Stimulated activated naive CD8-positive, alpha-beta T cell treated with anti-CD3 and anti-CD28 coated beads, Interleukin-15, Interleukin-2, amounts not matched to agents 100 U/mL and 50 U/mL, for 24 hours (primary cell): ENCODE results near the gene PGM2L1.
A peak's percentile ranks its signal among the peaks of the same experiment; 100 is the strongest.
"Not testable (repeated sequence)": the region's sequence is repeated elsewhere in the genome, so short reads cannot be mapped to it uniquely, and the experiment has no call there.

Source experiments
- ATAC-seq: fragments of 150-1000 bp; cut with Tn5 transposase; one replicate; pipeline ENCODE4 v1.10.0; 2021
- DNase-seq: peaks from one replicate; pipeline ENCODE4 v3.0.0; 2021

Gene PGM2L1

DNA sequence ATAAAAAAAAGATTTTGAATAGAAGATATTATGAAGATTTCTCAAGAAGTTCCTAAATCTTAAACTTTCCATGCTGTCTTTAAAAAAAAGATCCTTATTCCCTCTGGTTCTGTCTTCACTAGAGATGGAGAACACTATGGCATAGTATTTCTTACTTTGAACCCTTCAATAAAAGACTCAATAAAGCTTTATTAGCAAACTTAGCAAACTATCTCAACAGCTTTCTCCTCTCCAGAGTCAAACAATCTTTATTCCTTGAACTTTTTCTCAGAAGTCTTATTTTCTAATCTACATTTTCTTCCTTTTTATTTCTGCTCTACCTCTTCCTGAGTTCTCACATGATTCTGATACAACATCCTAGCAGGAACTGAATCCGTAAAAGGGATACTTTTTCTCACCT lies 65.0 kb downstream of the PGM2L1 start:
- DNase-seq, result no peak
- ATAC-seq, result no peak

DNA sequence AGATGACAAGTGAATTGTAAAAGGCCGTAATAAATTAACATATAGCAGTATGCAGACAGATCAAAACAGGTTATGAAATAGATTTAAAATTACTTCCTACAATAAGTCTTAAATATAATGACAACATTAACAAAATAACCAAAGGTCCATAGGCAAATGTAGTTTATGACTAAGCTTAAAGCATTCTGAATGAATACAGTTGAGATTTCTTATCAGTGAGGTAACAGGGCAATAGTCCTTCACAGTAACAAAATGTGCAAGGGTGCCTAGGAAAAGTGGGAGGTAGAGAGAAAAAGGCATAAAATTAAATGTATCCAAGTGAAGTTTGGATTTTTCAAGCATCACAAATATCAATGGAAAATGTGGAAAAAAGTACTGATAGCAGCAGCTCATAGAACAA lies 65.9 kb downstream of the PGM2L1 start:
- ATAC-seq, result no peak
- DNase-seq, result no peak

DNA sequence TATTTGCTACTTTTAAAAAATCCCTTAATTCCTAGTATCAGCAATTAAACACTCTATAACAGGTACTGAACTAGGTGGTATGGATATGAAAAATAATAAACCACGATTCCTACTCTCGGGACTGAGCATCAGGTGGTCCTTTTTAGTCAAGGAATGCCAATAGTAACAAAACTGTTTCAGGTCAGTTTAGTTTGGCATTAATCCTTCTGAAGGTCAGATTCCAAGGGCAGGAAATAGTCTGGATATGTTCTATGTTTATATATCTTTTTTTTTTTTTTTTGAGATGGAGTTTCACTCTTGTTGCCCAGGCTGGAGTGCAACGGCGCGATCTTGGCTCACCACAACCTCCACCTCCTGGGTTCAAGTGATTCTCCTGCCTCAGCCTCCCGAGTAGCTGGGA lies 67.2 kb downstream of the PGM2L1 start:
- DNase-seq, ATAC-seq: not testable (repeated sequence)

DNA sequence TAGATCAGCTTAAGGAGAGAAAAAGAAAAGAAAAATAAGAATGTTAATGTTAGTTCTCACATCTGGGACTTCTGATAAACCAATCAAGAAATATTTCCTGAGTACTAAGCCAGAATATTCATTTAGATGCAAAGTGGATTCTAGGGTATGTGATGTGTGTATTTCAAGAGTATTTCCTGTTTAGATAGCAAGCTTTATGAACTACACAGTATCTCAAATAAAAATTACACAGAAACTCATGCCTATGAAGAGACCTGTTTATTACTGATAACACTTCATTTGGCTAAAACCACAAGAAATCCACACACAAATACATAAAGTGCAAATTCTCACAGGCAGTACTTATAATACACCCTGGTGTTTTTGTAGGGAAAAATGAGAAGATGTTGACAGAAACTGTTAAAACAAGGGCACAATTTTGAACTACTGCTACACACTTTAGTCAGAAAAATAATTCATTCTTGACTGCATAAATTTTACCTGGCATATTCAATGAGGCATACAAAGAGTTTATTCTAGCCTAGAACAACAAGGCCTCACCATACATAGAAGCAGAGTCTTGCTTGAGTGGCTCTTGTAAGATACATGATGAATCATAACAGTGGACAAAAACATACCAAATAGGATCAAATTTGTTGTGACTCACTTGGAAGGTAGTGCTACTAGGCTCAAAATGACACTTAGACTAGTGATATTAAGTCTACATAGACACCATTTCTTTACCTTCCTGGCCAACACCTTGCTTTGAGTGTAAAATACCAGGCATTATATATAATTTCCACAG lies 68.0 kb downstream of the PGM2L1 start:
- ATAC-seq (no peak), DNase-seq (no peak)

DNA sequence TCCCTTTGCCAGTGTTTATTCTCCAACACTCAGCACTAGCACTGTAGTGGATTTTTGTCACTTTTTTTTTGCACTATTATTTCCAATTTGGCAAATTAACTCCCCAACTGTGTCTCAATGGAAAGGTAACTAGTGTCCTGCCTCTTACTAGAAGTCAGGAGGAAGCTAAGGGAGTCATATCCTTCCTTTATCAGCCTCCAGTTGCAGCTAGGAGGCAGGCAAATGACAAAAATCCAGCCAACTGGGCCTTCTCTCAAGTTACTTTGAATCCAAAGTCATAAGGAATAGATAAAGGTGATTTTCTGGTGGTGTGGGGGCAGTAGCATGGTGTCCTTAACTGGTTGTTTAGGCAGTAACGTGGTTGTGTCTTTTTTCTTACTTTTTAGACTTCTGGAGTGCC lies 71.2 kb downstream of the PGM2L1 start:
- no peak for ATAC-seq

DNA sequence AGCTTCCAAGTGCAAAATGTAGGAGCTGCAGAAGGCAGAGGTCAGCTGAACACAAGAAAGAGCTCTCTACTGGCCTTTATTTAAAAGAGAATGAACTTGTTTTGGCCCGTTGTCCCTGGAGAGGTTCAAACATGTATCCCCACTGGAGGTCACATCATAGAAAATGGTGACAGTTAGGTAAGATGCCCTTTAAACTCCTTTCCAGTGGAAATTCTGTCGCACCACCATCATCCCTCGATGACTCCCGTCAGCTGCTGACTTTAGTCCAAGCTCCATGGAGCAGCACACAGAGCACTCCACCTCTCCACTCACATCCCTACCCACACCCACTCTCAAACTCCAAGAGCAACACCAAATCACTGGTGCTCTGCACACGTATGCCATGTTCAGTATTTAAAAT lies 71.6 kb downstream of the PGM2L1 start:
- ATAC-seq, result no peak

More for the DNA sequence above, 71.2 kb downstream of the PGM2L1 start:
- no peak for DNase-seq

DNA sequence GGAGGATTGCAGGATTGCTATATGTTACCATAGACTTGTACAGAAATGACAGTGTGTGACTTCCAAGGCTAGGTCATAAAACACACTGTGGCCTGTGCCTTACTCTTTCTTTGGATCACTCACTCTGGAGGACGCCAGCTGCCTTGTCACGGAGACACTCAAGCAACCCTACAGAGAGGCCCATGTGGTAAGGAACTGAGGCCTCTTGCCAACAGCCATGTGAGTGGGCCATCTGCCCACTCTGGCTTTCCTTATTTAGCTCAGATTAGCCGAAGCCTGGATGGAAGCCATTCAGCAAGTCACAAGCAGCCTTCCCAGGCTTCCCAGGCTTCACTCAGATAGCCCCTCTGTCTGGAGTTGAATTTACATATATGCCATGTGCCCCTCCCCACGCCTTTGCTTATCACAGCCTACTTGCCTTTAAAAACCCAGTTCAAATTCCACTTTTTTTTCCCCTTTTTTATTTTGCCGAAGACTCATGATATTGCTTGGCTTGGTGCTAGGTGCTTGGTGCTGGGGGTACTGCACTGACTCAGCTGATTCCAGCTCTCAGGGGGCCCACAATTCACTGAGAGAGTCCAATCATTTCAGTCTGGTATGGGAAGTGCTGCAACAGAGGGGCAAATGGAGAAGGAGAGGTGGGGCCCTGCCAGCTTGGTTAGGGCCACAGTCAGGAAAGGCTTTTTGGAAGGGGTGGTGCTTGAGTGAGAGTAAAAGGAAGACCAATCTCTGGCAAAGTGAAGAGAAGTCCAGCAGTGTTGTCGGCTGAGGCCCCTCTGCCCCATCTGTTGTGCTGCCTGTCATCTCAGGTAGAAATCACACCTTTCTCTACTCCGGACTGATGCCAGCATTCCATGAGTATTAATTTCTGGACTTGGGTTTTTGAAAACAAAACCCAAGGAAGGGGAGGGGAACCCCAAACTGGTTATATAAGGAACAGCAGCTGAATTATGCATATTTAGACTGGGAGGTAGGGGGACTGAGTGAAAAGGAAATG lies 72.3 kb downstream of the PGM2L1 start:
- ATAC-seq (no peak), DNase-seq (no peak)

More for the DNA sequence above, 71.6 kb downstream of the PGM2L1 start:
- DNase-seq, result no peak

DNA sequence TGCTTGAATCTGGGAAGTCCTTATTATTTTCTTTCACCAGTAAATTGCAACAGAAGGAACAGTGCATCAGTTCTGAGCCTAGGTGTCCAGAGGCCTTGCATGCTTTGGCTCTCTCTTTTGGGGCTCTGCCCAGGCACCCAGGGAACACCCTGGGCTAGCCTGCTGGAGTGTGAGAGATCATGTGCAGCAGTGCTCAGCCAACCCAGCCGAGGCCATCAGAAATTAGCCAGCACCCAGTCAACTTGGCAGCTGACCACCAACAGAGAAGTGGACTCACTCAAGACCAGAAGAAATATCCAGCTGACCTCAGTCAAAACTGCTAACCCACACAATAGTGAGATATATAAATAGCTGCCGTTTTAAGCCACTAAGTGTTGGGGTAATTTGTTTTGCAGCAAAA lies 75.6 kb downstream of the PGM2L1 start:
- ATAC-seq, result no peak
- DNase-seq, result no peak

DNA sequence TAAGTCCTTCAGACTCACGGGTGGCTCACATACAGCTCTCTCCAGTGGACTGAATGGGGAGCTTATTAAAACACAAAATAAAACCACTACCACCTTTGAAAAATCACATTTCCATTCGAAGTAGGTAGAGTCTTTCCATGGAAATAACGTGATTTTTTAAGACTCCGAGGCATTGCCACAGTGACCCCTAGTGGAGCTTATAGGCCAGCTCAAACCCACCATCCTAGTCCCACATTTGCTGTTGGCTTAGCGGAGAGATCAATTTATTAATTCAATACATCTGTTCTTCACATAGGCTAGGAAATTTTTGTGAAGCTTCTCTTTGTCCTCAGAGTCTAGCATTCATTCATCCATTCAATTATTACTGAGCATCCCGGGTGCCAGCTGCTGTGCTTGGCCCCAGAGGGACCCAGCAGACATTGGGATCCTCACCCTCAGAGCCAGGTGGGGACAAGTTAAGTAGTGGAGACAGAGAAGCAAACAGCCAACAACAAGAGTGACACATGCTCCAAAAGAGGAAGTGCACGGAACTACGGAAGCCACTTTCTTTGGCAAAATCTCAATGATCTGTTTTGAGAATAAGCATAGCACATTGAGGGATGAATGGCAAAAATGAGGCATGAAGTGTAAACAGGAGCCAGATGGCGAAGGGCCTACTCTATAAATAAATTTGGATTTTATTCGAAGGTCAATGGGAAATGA lies 76.6 kb downstream of the PGM2L1 start:
- ATAC-seq (no peak), DNase-seq (peak; percentile 32)

DNA sequence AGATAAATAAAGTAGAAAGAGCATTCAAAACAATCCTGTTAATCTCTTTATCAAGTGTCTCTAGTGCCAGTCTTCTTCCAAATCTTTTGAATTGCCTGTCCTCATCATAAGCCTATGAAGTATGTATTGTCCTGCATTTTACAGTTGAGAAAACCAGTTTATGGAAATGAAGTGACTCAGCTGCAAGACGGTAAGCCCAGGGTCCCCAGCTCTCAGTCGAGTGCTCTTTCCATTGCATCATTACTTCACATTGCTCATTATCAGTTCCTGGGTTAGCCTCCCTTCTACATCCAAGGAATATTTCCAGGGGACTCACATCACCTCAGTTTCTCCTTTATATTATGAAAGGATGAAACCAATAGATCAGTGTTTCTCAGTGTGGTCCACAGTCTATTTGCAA lies 77.7 kb downstream of the PGM2L1 start:
- ATAC-seq, result no peak
- no peak for DNase-seq

DNA sequence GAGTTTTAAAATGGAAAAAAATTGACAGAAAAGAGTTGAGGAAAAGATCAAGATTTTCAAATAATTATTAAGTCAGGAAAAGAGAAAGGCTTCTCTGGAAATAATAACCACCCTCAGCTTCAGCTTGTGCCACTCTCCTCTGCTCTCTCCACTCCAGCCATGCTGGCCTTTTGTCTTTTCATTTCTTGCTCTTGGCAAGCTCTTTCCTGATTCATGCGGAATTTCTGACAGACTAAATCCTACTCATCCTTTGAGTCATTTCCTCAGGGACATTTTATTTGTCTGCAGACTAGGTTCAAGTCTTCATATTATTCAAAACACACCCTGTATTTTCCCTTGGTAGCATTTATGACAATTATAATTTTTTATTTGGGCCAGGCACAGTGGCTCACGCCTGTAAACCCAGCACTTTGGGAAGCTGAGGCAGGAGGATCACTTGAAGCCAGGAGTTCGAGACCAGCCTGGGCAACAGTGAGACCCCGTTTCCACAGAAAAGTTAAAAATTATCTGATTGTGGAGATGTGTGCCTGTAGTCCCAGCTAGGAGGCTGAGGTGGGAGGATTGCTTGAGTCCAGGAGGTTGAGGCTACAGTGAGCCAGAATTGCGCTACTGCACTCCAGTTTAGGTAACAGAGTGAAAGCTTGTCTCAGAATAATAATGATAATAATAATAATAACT lies 79.0 kb downstream of the PGM2L1 start:
- no peak for DNase-seq
- ATAC-seq, result no peak

DNA sequence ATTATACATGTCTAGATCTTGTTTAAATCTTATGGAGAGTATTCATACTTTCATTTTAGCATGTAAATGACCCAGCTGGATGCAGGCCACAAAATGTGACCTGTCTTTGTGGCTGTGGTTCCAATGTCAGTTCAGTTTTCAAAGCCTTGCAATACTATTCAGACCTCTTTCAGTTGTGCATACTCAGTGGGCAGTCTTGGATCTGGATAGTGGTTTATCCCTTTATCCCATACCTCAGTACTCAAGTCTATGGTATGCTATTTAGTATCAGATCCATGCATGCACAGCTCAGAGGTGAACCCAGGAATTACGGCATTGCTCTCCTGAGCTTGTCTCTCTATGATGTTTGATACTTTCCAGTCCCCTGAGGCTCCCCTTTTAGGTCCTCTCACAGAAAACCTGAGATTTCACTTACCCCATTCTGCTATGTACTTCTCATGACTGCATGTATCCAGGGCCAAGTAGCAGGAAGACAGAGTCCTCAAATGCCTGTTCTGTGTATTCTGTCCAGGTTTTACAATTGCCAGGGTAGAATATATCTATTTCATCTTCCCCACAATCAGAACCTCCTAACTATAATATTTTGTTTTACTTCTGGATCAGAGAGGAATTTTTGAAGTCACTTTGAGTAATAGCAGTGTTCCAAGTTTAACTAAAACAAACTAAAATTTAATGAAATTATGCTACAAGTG lies 79.8 kb downstream of the PGM2L1 start:
- ATAC-seq, result no peak
- no peak for DNase-seq

DNA sequence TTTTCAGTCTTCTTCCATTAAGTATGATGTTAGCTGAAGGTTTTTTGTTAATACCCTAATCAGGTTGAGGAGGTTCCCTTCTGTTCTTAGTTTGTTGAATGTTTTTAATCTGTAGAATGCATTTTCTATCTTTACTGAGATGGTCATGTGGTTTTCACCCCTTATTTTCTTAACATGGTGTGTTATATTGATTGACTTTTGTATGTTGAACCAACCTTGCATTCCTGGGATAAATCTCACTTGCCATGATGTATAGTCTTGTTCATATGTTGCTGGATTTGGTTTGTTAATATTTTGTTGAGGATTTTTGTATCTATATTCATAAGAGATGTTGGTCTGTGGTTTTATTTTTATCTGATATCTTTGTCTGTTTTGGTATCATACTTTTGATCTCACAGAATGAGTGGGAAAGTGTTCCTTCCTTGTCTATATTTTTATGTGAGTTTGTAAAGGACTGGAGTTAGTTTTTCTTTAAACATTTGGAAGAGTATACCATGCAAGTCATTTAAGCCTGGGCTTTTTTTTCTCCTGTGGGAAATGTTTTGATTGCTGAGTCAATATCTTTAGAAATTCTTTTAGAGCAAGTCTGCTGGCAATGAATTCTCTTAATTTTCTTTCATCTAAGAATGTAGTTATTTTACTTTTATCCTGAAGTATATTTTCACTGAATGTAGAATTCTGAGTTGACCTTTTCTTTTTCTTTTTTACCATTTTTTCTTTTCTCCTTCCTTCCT lies 81.3 kb downstream of the PGM2L1 start:
- ATAC-seq (no peak), DNase-seq (no peak)

DNA sequence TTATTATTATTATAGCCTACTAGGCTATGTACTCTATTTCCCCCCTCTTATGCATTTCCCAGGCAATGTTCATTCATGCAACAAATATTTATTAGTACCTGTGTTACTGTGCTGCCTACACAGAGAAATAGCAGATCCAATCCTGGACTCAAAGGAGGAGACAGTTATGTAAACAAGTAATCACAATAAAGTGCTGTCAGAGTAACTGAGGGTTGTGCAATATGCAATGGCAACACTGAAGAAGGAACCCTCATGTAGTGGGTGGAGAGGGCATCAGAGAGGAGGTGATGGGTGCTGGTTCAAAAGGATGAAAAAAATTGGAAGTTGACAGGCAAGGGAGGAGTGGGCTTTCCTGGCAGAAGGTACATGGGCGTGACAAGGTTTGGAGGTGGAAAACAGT lies 85.9 kb downstream of the PGM2L1 start:
- no peak for ATAC-seq
- DNase-seq, result no peak

DNA sequence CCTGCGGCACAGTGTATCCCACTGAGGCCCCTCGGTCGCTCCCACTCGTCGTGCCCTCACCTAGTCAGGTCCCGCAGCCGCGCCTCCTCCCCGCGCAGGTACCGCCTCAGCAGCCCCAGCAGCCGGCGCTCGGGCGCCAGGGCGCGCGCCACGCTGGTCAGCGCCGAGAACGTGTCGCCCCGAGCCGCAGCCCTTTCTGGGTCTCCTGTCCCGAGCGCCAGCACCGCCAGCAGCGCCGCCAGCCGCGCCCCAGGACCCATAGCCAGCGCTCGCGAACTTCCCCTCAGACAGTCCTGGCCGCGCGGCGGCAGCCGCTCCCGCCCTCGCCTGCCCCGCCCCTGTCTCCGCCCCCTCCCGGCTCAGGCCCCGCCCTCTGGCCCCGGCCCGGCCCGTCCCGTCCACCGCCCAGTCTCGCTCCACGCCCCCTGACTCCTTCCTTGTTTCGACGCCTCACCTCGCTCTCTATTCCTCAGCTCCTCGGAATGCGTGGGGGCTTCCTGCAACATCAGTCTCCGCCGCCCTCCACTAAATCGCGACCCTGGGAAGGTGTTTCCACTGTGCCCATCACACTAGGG lies 86.8 kb downstream of the PGM2L1 start, which contains the start of gene P4HA3:
TSS of gene P4HA3 (minus strand) at position 289 of the 575 bp plus-strand sequence. CDS start at position 260, 29 bp downstream.
- ATAC-seq (peak; percentile 92), DNase-seq (peak; percentile 70)

DNA sequence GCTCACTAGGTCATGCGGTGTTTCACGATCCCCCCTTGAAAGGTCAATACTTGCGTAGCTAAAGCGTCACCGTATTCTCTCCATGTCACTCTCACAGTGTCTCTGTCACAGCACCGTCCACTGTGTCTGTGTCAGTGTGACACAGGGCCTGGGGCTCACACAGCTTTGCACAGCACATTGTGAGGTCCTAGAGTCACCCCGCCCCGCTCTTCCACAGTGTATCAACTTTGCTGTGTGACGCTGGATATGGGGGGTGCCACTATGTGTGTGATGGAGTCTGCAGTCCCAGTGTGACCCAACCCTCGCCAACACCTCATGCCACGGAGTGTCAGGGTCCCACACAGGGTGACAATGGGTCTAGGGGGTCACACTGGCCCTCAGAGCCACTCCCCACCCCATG lies 87.4 kb downstream of the PGM2L1 start:
- DNase-seq, result no peak
- ATAC-seq, result no peak

DNA sequence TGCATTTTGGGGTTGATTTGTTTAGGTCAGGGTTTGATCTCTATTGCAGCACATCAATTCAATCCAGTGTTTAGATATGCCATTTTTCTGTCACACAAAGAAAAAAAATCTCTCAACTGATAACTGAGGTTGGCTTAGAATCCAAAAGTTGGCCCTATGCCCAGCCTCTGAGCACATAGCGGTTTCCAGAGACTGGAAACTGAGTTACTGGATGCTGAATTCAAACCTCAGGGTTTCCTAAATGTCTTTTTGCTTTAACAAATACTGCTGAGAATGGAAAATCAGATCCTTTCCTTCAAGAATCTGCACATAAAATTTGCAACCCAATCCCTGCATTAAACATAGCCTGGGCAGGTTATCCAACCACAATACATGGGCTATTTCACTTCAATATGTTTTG lies 90.8 kb downstream of the PGM2L1 start:
- ATAC-seq (no peak), DNase-seq (no peak)

DNA sequence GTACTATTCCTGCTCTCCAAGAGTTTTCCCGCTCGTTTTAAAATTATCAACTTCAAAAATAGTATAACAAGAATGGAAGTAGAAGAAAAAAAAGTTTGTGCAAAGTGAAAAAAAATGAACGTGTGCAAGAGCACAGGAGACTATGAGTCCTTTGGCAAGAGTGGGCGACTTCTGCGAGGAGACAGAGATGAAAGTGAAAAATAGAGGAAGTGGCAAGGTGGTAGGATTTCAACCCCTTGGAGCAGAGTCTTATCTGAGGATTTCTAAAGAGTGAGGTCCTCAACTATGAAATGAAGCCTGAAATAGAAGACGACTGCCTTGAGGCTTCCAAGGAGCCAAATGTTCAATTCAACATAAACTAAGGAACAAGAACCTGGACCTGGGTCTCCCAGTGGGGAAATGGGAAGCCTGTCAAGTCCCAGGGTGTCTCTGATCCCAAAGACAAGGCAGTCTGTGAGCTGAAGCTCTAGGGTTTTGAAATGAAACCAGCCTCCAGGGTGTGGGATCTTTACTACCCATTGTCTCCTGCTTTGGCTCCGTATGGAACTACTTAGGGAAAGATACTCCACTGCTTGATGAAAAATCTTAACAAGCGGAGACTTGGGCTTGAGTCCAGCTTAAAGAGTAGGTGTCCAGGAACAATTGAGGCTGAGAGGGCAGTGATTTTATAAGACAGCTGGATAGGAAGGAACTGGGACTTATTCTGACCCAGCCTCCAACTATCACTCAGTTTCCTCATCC lies 91.6 kb downstream of the PGM2L1 start:
- no peak for DNase-seq
- ATAC-seq, result no peak

DNA sequence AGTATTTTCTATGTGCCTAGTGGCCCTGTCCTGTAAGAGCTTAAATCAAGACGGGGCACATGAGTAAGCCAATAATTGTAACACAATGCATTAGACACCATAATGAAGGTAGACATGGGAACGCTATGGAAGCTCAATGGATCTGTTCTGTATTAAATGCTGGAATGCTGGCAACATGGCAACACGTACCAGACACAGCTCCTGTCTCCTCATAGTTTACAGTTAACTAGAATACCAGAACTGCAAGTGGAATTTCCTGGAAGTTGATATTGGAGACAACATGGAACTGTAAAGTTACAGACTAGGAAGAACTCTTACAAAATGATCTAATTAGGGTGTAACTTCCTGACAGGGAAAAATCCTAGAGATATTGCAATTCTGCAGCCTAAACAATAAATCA lies 99.2 kb downstream of the PGM2L1 start:
- DNase-seq (no peak), ATAC-seq (no peak)
